Measurements from ENCODE around the gene FBRS. TPM values are rescaled to one million over a fixed set of nuclear protein-coding genes. Genes with fewer than 3 reads are reported as not detected.

Gene FBRS
- total RNA-seq, 5 donors from 2014 or later (not counting 1 experiment from before 2014, with no cell fraction given): 159 to 186 (median 167) TPM

DNA sequence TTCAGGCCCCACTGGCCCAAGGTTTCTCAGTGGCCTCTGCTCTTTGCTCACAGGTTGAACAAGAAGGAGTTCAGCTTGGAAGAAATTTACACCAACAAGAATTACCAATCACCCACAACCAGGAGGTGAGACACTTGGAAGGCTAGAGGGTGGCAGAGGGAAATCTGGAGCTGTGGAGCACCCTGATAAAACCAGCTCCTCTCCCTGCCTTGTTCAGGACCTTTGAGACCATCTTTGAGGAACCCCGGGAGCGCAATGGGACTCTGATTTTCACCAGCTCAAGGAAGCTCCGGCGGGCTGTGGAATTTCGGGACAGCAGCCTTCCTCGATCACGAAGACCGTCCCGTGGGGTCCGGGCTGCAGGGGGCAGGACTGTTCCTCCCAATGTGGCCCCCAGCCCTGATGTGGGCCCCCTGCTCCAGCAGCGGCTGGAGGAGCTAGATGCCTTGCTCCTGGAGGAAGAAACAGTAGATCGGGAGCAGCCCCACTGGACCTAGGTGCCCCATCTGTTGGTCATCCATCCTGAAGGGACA is 2.4 kb upstream of the FBRS start:
- peaks cover 38 to 41% (median 39%) of the 10 kb centered on the region in 3 donors for H3K4me1 Mint-ChIP-seq
- H3K27ac ChIP-seq (ENCODE audit: low read length): no peak overlapping the region
- no peaks in the 10 kb centered on the region for H3K9me3 ChIP-seq
- ChIA-PET POLR2A (interaction anchor here (0.5 to 0.6 kb wide), 2 partner anchors 33 to 76 kb away, joined by 3 to 24 read pairs; no protein-coding TSS in a partner anchor), CTCF (interaction anchor here in 1 of 2 donors (0.6 kb wide), 1 partner anchor 38 kb away, joined by 6 read pairs; no protein-coding TSS in a partner anchor)
- H3K4me1 ChIP-seq (ENCODE audit: control insufficient read depth in 1 of 2, extremely low read depth in 1 of 2, insufficient read depth in 2 of 2, low read length in 2 of 2): peaks cover 12 to 46% of the 10 kb centered on the region in 2 experiments
- over 99% methylated on average over 11 of the region's 12 CpGs for WGBS (ENCODE audit: insufficient coverage)
- H3K27ac Mint-ChIP-seq: peak overlapping the region; percentile 61 to 78
- H3K27me3 ChIP-seq (replicated peaks in 1 of 2; ENCODE audit: control insufficient read depth in 2 of 2, extremely low read depth in 1 of 2, insufficient read depth in 2 of 2, low read length in 1 of 2): no peaks in the 10 kb centered on the region
- DNase-seq (no peak), ATAC-seq (replicated peaks in 1 of 4) (no peak)
- H3K36me3 Mint-ChIP-seq: peaks cover 24% of the 10 kb centered on the region
- H3K36me3 ChIP-seq (ENCODE audit: control insufficient read depth in 2 of 2, extremely low read depth in 1 of 2, insufficient read depth in 1 of 2, low read length in 1 of 2): peaks cover 12 to 53% of the 10 kb centered on the region in 2 donors
- H3K27me3 Mint-ChIP-seq: no peaks in the 10 kb centered on the region
- no peak overlapping the region for H3K4me3 ChIP-seq (ENCODE audit: control insufficient read depth in 1 of 2, extremely low read depth in 1 of 2, low read length in 1 of 2)
- peak overlapping the region in 1 of 3 donors; percentile 22 for H3K4me3 Mint-ChIP-seq
- no peaks in the 10 kb centered on the region for H3K9me3 Mint-ChIP-seq

DNA sequence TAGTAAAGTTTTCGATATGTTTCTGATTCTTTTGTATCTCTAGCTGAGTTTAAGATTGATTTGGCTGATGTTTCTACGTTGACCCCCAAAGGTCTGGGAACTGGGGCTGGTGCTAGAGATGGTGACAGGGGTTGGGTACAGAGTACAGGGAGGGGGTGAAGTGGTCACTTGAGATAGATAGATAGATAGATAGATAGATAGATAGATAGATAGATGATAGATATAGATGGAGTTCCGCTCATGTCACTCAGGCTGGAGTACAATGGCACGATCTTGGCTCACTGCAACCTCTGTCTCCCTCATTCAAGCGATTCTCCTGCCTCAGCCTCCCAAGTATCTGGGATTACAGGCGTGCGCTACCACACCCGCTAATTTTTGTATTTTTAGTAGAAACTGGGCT is 1.8 kb upstream of the FBRS start:
- no peaks in the 10 kb centered on the region for H3K9me3 Mint-ChIP-seq
- peaks cover 29% of the 10 kb centered on the region for H3K36me3 Mint-ChIP-seq
- peaks cover 41 to 44% (median 44%) of the 10 kb centered on the region in 3 donors for H3K4me1 Mint-ChIP-seq
- peak overlapping the region in 1 of 3 donors; percentile 22 for H3K4me3 Mint-ChIP-seq
- WGBS (ENCODE audit: insufficient coverage): 96% methylated on average over 4 of the region's 8 CpGs
- H3K36me3 ChIP-seq (ENCODE audit: control insufficient read depth in 2 of 2, extremely low read depth in 1 of 2, insufficient read depth in 1 of 2, low read length in 1 of 2): peaks cover 12 to 58% of the 10 kb centered on the region in 2 donors
- H3K27me3 Mint-ChIP-seq: no peaks in the 10 kb centered on the region
- CTCF ChIA-PET: interaction anchor here (0.6 kb wide), 2 partner anchors 30 to 38 kb away, joined by 5 to 6 read pairs; no protein-coding TSS in a partner anchor
- no peak for DNase-seq
- H3K9me3 ChIP-seq: no peaks in the 10 kb centered on the region
- H3K27ac Mint-ChIP-seq: peak overlapping the region; percentile 61 to 78
- no peak overlapping the region for H3K4me3 ChIP-seq (ENCODE audit: control insufficient read depth in 1 of 2, extremely low read depth in 1 of 2, low read length in 1 of 2)
- H3K4me1 ChIP-seq (ENCODE audit: control insufficient read depth in 1 of 2, extremely low read depth in 1 of 2, insufficient read depth in 2 of 2, low read length in 2 of 2): peaks cover 17 to 51% of the 10 kb centered on the region in 2 experiments
- H3K27ac ChIP-seq (ENCODE audit: low read length): peak overlapping the region; percentile 88
- H3K27me3 ChIP-seq (replicated peaks in 1 of 2; ENCODE audit: control insufficient read depth in 2 of 2, extremely low read depth in 1 of 2, insufficient read depth in 2 of 2, low read length in 1 of 2): no peaks in the 10 kb centered on the region
- ATAC-seq (replicated peaks in 1 of 4): no peak
- POLR2A ChIA-PET: interaction anchor here in 1 of 2 donors (0.5 kb wide), 1 partner anchor 76 kb away, joined by 3 read pairs; no protein-coding TSS in a partner anchor

DNA sequence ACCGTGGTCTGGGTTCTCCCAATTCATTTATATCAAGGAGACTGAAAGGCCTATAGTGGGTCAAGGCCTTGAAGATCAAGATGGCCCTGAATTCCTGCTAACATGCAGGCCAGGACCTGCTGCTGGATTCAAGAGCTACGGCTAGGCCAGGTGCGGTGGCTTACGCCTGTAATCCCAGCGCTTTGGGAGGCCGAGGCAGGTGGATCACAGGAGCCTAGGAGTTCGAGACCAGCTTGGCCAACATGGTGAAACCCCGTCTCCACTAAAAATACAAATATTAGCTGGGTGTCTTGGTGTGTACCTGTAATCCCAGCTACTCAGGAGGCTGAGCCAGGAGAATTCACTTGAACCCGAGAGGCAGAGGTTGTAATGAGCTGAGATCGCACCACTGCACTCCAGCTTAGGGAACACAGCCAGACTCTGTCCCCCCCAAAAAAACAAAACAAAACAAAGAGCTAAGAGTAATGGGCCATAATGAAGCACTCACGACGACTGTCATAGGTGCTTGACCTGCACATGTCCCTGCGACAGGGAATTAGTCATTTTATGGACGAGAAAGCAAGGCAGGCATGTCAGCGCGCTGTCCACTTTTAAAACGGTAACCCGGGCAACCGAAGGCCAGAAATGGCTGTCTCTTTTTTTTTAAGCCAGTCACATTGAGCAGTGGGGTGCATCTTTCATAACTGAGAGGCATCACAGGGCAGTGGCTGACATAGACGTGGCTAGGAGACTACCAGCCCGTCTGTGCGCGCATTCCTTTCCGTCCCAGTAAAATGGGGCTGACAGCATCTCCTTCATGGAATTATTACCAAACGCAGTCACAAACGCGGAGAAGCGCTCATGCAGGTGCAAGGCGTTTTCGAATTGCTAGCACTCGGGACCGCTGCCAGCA is 1.0 kb upstream of the FBRS start:
- POLR2A ChIA-PET: interaction anchor here in 1 of 2 donors (0.6 kb wide), 1 partner anchor 208 kb away, joined by 5 read pairs; no protein-coding TSS in a partner anchor
- Histone ChIP-seq H3K4me1 (ENCODE audit: control insufficient read depth in 1 of 2, extremely low read depth in 1 of 2, insufficient read depth in 2 of 2, low read length in 2 of 2) (peaks cover 20 to 52% of the 10 kb centered on the region in 2 experiments), H3K4me3 (ENCODE audit: control insufficient read depth in 1 of 2, extremely low read depth in 1 of 2, low read length in 1 of 2) (peak overlapping the region; percentile 33 to 49), H3K27me3 (replicated peaks in 1 of 2; ENCODE audit: control insufficient read depth in 2 of 2, extremely low read depth in 1 of 2, insufficient read depth in 2 of 2, low read length in 1 of 2) (no peaks in the 10 kb centered on the region), H3K27ac (ENCODE audit: low read length) (peak overlapping the region; percentile 88), H3K9me3 (no peaks in the 10 kb centered on the region), H3K36me3 (ENCODE audit: control insufficient read depth in 2 of 2, extremely low read depth in 1 of 2, insufficient read depth in 1 of 2, low read length in 1 of 2) (peaks cover 18 to 61% of the 10 kb centered on the region in 2 donors)
- WGBS (ENCODE audit: insufficient coverage): 35% methylated on average over 26 of the region's 32 CpGs
- ATAC-seq (replicated peaks in 1 of 4): no peak
- Mint-ChIP-seq H3K4me3 (peak overlapping the region; percentile 63 to 98 (median 71)), H3K4me1 (peaks cover 42 to 46% (median 45%) of the 10 kb centered on the region in 3 donors), H3K36me3 (peaks cover 37% of the 10 kb centered on the region), H3K27ac (peak overlapping the region; percentile 85 to 90), H3K27me3 (no peaks in the 10 kb centered on the region), H3K9me3 (no peaks in the 10 kb centered on the region)
- CTCF ChIA-PET: interaction anchor here in 1 of 2 donors (0.6 kb wide), 1 partner anchor 31 kb away, joined by 5 read pairs; no protein-coding TSS in a partner anchor
- no peak for DNase-seq

DNA sequence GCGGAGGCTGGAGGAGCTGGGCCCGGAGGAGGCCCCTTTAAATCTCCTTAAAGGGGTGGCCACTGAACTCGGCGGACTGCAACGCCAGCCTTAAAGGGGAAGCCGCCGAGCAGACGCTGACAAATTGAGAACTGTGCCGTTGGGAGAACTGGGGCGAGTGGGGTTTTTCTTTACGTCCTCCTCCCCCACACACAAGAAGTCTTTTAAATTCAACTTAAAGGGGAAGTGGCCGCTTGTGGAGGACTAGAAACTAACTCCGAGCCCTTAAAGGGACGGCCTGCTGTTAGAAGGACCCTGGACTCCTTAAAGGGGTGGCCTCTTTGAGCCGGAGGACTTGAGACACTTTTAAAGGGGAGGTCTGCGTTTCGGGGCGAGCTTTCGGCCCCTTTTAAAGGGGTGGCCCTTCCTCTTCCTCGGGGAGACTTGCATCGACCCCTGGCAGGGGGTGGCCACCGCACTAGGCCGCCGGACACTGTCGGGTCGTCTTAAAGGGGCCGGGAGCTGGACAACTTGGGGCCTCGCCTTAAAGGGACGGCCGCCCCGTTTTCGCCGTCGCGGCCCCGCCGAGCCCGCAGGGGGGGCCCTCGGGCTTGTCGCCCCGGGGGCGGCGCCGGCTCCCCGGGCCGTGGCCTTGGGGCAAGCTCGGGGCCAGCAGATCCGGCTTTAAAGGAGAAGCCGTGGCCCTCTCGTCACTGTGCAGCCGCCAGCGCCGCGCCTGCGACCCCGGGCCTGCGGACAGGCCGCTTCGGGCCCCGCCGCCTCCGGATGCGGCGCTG is 688 bp downstream of the FBRS start:
- Histone ChIP-seq H3K4me3 (ENCODE audit: control insufficient read depth in 1 of 2, extremely low read depth in 1 of 2, low read length in 1 of 2) (peak overlapping the region; percentile 88 to 97), H3K4me1 (ENCODE audit: control insufficient read depth in 1 of 2, extremely low read depth in 1 of 2, insufficient read depth in 2 of 2, low read length in 2 of 2) (peaks cover 22 to 60% of the 10 kb centered on the region in 2 experiments), H3K36me3 (ENCODE audit: control insufficient read depth in 2 of 2, extremely low read depth in 1 of 2, insufficient read depth in 1 of 2, low read length in 1 of 2) (peaks cover 21 to 62% of the 10 kb centered on the region in 2 donors), H3K9me3 (no peaks in the 10 kb centered on the region), H3K27me3 (replicated peaks in 1 of 2; ENCODE audit: control insufficient read depth in 2 of 2, extremely low read depth in 1 of 2, insufficient read depth in 2 of 2, low read length in 1 of 2) (no peaks in the 10 kb centered on the region), H3K27ac (ENCODE audit: low read length) (peak overlapping the region; percentile 99)
- Mint-ChIP-seq H3K4me3 (peak overlapping the region; percentile 91 to 98 (median 95)), H3K27me3 (no peaks in the 10 kb centered on the region), H3K9me3 (no peaks in the 10 kb centered on the region), H3K36me3 (peaks cover 44% of the 10 kb centered on the region), H3K4me1 (peaks cover 50 to 54% (median 53%) of the 10 kb centered on the region in 3 donors), H3K27ac (peak overlapping the region; percentile 100)
- ChIA-PET CTCF (interaction anchor here in 1 of 2 donors (0.6 to 2.0 kb wide), 5 partner anchors 9 to 734 kb away, joined by 3 to 16 read pairs (median 4); partner anchors contain the start of genes DCTPP1 and ZNF764), POLR2A (interaction anchor here (0.6 to 1.0 kb wide), 6 partner anchors 8 to 1674 kb away, joined by 3 to 4 read pairs (median 3); partner anchors contain the start of genes LAT (in 1 of the 2) and PRR14 (in 1 of the 2))
- WGBS (ENCODE audit: insufficient coverage): 0% methylated on average over 50 of the region's 64 CpGs
- peak in 3 of 4 experiments; percentile 15 to 68 (median 17) for ATAC-seq (replicated peaks in 1 of 4)
- peak in 21 of 35 experiments; percentile 19 to 98 (median 96) for DNase-seq

DNA sequence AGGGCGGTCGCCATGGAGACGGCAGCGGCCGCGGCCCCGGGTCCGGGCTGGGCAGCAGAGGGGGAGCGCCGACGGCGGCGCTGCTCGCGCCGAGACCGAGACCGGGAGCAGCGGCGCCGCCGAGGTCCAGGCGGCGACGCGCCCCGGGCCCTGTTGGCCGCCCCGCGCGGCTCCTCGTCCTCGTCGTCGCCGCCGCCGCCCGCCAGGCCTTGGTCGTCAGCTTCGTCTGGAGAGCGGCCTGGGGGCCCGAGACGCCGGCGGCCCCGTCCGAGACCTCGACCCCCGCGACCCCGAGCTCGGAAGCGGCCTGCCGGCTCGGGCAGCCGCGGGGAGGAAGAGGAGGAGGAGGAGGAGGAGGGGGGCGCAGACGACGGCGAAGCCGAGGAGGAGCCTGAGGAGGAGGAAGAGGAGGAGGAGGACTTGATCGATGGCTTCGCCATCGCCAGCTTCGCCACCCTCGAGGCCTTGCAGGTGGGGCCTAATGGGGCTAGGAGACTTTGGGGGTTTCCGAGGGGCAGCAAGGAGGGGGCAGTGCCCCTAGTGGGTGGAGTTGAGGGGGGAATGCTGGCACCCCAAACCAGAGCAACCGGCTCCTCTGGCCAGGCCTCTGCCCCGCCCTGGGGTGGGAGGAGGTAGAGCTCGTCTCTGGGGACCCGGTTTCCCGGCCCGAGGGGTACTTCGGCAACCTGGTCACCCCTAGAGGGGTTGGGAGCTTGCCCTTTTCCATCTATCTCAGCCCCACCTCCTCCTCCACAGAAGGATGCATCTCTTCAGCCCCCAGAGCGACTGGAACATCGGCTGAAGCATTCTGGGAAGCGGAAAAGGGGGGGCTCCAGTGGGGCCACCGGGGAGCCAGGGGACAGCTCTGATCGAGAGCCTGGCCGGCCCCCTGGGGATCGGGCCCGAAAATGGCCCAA is 1.5 kb downstream of the FBRS start:
- Mint-ChIP-seq H3K27me3 (no peaks in the 10 kb centered on the region), H3K9me3 (no peaks in the 10 kb centered on the region), H3K36me3 (peaks cover 46% of the 10 kb centered on the region), H3K4me3 (peak overlapping the region; percentile 78 to 94 (median 91)), H3K27ac (peak overlapping the region; percentile 88 to 96), H3K4me1 (peaks cover 50 to 54% (median 53%) of the 10 kb centered on the region in 3 donors)
- ATAC-seq (replicated peaks in 1 of 4): no peak
- POLR2A ChIA-PET: no interaction called here
- peak overlapping the region; percentile 88 to 97 for H3K4me3 ChIP-seq (ENCODE audit: control insufficient read depth in 1 of 2, extremely low read depth in 1 of 2, low read length in 1 of 2)
- peaks cover 17 to 60% of the 10 kb centered on the region in 2 donors for H3K36me3 ChIP-seq (ENCODE audit: control insufficient read depth in 2 of 2, extremely low read depth in 1 of 2, insufficient read depth in 1 of 2, low read length in 1 of 2)
- CTCF ChIA-PET: interaction anchor here (0.5 to 2.0 kb wide), 6 partner anchors 9 to 325 kb away, joined by 3 to 16 read pairs (median 4); partner anchors contain the start of genes PRR14 (in 1 of the 2) and ZNF764 (in 1 of the 2)
- H3K9me3 ChIP-seq: no peaks in the 10 kb centered on the region
- H3K27me3 ChIP-seq (replicated peaks in 1 of 2; ENCODE audit: control insufficient read depth in 2 of 2, extremely low read depth in 1 of 2, insufficient read depth in 2 of 2, low read length in 1 of 2): no peaks in the 10 kb centered on the region
- peak in 33 of 35 experiments; percentile 14 to 72 (median 44) for DNase-seq
- peak overlapping the region; percentile 99 for H3K27ac ChIP-seq (ENCODE audit: low read length)
- peaks cover 22 to 67% of the 10 kb centered on the region in 2 experiments for H3K4me1 ChIP-seq (ENCODE audit: control insufficient read depth in 1 of 2, extremely low read depth in 1 of 2, insufficient read depth in 2 of 2, low read length in 2 of 2)
- WGBS (ENCODE audit: insufficient coverage): under 1% methylated on average over 68 of the region's 84 CpGs

Data from T-cell (primary cell).